ENCODE data around the gene KRTAP2-2. TPM values are rescaled to one million over a fixed set of nuclear protein-coding genes. Genes with fewer than 3 reads are reported as not detected.
"Not testable (repeated sequence)": the region's sequence is repeated elsewhere in the genome, so short reads cannot be mapped to it uniquely, and the experiment has no call there.

KRTAP2-2 gene
- total RNA-seq, 1 donor from 2014 or later, result not detected

DNA sequence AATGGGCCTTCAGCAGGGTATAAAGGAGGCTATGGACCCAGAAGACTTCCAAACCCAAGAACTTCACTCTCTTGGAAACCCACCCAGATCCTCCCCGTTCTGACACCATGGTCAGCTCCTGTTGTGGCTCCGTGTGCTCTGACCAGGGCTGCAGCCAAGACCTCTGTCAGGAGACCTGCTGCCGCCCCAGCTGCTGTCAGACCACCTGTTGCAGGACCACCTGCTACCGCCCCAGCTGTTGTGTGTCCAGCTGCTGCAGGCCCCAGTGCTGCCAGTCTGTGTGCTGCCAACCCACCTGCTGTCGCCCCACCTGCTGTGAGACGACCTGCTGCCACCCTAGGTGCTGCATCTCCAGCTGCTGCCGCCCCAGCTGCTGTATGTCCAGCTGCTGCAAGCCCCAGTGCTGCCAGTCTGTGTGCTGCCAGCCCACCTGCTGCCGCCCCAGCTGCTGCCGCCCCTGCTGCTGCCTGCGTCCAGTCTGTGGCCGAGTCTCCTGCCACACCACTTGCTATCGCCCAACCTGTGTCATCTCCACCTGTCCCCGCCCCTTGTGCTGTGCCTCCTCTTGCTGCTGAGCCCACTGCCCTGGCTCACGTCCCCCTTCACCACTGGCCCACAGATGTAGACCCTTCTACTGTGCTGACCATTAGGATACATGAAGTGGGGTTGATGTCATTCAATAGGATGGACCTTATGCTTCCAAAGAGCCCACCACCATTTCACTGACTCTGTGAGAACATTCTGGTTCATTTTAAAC is 29.2 kb upstream of the KRTAP2-2 start, which contains the start of gene KRTAP4-7:
KRTAP4-7 (plus strand) TSS at position 51 of the 757 bp plus-strand sequence; CDS start at position 108, 57 bp downstream.
- not testable (repeated sequence) for H3K9ac ChIP-seq (ENCODE audit: low read depth in 1 of 3, low read length in 3 of 3); H3K27me3 ChIP-seq (ENCODE audit: control insufficient read depth in 3 of 3, insufficient read depth in 3 of 3, low read length in 3 of 3); H3K4me3 ChIP-seq (ENCODE audit: low read length in 3 of 3); H3K36me3 ChIP-seq (ENCODE audit: control insufficient read depth in 3 of 3, insufficient read depth in 3 of 3, low read length in 3 of 3); H3K27ac ChIP-seq (ENCODE audit: low read depth, low read length); H3K9me3 ChIP-seq (ENCODE audit: control insufficient read depth in 3 of 3, low read length in 3 of 3); H3K4me1 ChIP-seq (ENCODE audit: control insufficient read depth in 3 of 3, insufficient read depth in 3 of 3, low read length in 3 of 3)

DNA sequence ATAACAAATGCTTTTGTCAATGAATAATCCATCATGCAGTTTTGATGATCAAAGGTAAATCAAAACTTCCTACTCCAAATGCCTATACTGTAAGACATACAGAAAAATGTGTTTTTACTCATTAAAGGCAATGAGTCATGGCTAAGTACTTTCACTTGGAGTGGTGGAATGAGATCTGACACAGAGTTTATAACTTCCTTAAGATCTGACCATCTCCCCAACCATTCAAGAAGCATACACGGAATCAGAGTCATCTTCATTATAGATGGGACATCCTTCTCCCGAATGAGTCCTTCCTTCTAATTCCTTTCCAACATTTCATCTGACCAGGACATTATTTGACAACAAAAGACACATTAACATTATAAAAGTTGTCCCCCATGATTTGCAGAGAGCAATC is 28.4 kb upstream of the KRTAP2-2 start:
- H3K27me3 ChIP-seq (ENCODE audit: control insufficient read depth in 3 of 3, insufficient read depth in 3 of 3, low read length in 3 of 3); H3K27ac ChIP-seq (ENCODE audit: low read depth, low read length); H3K9ac ChIP-seq (ENCODE audit: low read depth in 1 of 3, low read length in 3 of 3); H3K9me3 ChIP-seq (ENCODE audit: control insufficient read depth in 3 of 3, low read length in 3 of 3); H3K4me1 ChIP-seq (ENCODE audit: control insufficient read depth in 3 of 3, insufficient read depth in 3 of 3, low read length in 3 of 3); H3K4me3 ChIP-seq (ENCODE audit: low read length in 3 of 3); H3K36me3 ChIP-seq (ENCODE audit: control insufficient read depth in 3 of 3, insufficient read depth in 3 of 3, low read length in 3 of 3): not testable (repeated sequence)

DNA sequence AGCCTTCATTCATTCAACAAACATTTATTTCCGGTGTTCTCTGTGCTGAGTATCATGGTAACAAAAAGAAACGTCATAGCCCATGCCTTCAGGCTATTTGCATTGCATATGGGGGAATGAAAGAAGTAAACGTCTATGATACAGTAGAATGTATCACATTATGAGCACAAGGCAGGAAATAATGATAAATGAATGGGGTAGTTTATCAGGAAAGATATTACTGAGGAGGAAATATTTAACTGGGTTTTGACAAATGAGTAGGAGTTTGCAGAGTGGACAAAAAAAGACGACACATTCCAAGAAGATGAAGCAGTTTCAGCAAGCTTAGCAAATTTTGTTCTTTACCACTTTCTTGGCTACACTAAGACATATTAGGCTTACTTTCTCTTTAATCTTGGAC is 27.6 kb upstream of the KRTAP2-2 start:
- Histone ChIP-seq H3K27me3 (ENCODE audit: control insufficient read depth in 3 of 3, insufficient read depth in 3 of 3, low read length in 3 of 3) (no peaks in the 10 kb centered on the region), H3K9ac (ENCODE audit: low read depth in 1 of 3, low read length in 3 of 3) (no peak overlapping the region), H3K4me1 (ENCODE audit: control insufficient read depth in 3 of 3, insufficient read depth in 3 of 3, low read length in 3 of 3) (no peaks in the 10 kb centered on the region), H3K27ac (ENCODE audit: low read depth, low read length) (no peak overlapping the region), H3K36me3 (ENCODE audit: control insufficient read depth in 3 of 3, insufficient read depth in 3 of 3, low read length in 3 of 3) (no peaks in the 10 kb centered on the region), H3K9me3 (ENCODE audit: control insufficient read depth in 3 of 3, low read length in 3 of 3) (no peaks in the 10 kb centered on the region), H3K4me3 (ENCODE audit: low read length in 3 of 3) (no peak overlapping the region)

DNA sequence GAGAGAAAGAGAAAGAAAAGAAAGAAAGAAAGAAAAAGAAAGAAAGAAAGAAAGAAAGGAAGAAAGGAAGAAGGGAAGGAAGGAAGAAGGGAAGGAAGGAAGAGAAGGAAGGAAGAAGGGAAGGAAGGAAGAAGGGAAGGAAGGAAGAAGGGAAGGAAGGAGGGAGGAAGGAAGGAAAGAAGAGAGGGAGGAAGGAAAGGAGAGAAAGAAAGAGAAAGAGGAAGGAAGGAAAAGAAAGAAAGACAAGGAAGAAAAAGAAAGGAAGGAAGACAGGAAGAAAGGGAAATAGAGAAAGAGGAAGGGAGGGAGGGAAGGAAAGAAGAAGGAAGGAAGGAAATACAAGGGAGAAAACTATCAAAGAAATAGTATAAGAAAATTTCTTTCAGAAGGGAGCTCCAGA is 21.8 kb upstream of the KRTAP2-2 start:
- Histone ChIP-seq H3K4me1 (ENCODE audit: control insufficient read depth in 3 of 3, insufficient read depth in 3 of 3, low read length in 3 of 3) (no peaks in the 10 kb centered on the region), H3K27ac (ENCODE audit: low read depth, low read length) (no peak overlapping the region), H3K36me3 (ENCODE audit: control insufficient read depth in 3 of 3, insufficient read depth in 3 of 3, low read length in 3 of 3) (no peaks in the 10 kb centered on the region), H3K4me3 (ENCODE audit: low read length in 3 of 3) (no peak overlapping the region), H3K9me3 (ENCODE audit: control insufficient read depth in 3 of 3, low read length in 3 of 3) (no peaks in the 10 kb centered on the region), H3K27me3 (ENCODE audit: control insufficient read depth in 3 of 3, insufficient read depth in 3 of 3, low read length in 3 of 3) (peaks cover 0 to 6% (median 6%) of the 10 kb centered on the region in 3 donors), H3K9ac (ENCODE audit: low read depth in 1 of 3, low read length in 3 of 3) (no peak overlapping the region)

- Histone ChIP-seq H3K4me1 (ENCODE audit: control insufficient read depth in 3 of 3, insufficient read depth in 3 of 3, low read length in 3 of 3) (no peaks in the 10 kb centered on the region), H3K9ac (ENCODE audit: low read depth in 1 of 3, low read length in 3 of 3) (no peak overlapping the region), H3K9me3 (ENCODE audit: control insufficient read depth in 3 of 3, low read length in 3 of 3) (no peaks in the 10 kb centered on the region), H3K27ac (ENCODE audit: low read depth, low read length) (no peak overlapping the region), H3K36me3 (ENCODE audit: control insufficient read depth in 3 of 3, insufficient read depth in 3 of 3, low read length in 3 of 3) (no peaks in the 10 kb centered on the region), H3K4me3 (ENCODE audit: low read length in 3 of 3) (no peak overlapping the region), H3K27me3 (ENCODE audit: control insufficient read depth in 3 of 3, insufficient read depth in 3 of 3, low read length in 3 of 3) (peaks cover 0 to 6% (median 6%) of the 10 kb centered on the region in 3 donors)
These were observed 18.6 kb upstream of the KRTAP2-2 start for GRCh38 chr17:41073676-41074075.

DNA sequence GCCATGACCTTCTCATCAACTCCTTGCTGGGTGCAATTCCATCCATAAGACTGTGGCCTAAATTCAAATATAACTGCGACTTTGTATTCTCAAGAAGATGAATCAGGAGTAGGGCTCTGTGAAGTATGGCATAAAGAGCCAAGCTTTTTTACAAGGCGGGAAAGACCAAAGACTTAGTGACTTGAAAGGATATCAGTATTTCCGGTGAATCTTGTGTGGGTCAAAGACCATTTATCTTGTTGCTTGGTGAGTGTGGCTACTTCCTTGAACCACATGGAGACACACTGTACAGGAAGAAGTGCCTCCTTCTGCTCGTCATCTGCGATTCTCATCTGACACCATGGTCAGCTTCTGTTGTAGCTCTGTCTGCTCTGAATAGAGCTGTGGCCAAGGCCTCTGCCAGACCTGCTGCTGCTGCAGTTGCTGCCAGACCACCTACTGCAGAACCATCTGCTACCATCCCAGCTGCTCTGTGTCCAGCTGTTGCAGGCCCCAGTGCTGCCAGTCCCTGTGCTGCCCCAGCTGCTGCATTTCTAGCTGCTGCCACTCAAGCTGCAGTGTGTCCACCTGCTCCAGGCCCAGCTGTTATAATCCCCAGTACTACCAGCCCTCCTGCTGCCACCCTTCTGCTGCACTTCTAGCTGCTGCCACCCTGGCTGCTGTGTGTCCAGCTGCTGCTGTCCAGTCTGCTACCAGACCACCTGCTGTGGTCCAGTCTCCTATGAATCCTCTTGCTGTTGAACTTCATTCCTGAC is 16.8 kb upstream of the KRTAP2-2 start:
- H3K27ac ChIP-seq (ENCODE audit: low read depth, low read length), result no peak overlapping the region
- H3K4me1 ChIP-seq (ENCODE audit: control insufficient read depth in 3 of 3, insufficient read depth in 3 of 3, low read length in 3 of 3), result no peaks in the 10 kb centered on the region
- peaks cover 0 to 6% (median 6%) of the 10 kb centered on the region in 3 donors for H3K27me3 ChIP-seq (ENCODE audit: control insufficient read depth in 3 of 3, insufficient read depth in 3 of 3, low read length in 3 of 3)
- H3K9me3 ChIP-seq (ENCODE audit: control insufficient read depth in 3 of 3, low read length in 3 of 3), result no peaks in the 10 kb centered on the region
- H3K9ac ChIP-seq (ENCODE audit: low read depth in 1 of 3, low read length in 3 of 3), result no peak overlapping the region
- no peak overlapping the region for H3K4me3 ChIP-seq (ENCODE audit: low read length in 3 of 3)
- H3K36me3 ChIP-seq (ENCODE audit: control insufficient read depth in 3 of 3, insufficient read depth in 3 of 3, low read length in 3 of 3), result no peaks in the 10 kb centered on the region

DNA sequence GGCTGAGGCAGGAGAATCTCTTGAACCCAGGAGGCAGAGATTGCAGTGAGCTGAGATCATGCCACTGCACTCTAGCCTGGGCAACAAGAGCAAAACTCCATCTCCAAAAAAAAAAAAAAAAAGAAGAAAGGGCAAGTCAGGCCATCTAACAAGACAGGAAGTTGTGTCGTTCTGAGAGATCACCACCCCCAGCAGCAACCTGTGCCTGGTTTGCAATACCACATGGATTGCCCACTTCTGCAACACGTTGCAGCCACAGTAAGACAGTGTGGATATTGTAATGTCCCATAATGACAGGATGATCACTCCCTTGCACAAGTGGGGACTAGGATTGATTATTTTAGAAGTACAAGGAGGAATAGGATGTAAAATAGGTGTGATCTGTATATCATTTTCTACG is 14.0 kb upstream of the KRTAP2-2 start:
- no peak overlapping the region for H3K4me3 ChIP-seq (ENCODE audit: low read length in 3 of 3)
- peaks cover 3 to 6% (median 3%) of the 10 kb centered on the region in 3 donors for H3K27me3 ChIP-seq (ENCODE audit: control insufficient read depth in 3 of 3, insufficient read depth in 3 of 3, low read length in 3 of 3)
- no peaks in the 10 kb centered on the region for H3K4me1 ChIP-seq (ENCODE audit: control insufficient read depth in 3 of 3, insufficient read depth in 3 of 3, low read length in 3 of 3)
- no peaks in the 10 kb centered on the region for H3K36me3 ChIP-seq (ENCODE audit: control insufficient read depth in 3 of 3, insufficient read depth in 3 of 3, low read length in 3 of 3)
- H3K9me3 ChIP-seq (ENCODE audit: control insufficient read depth in 3 of 3, low read length in 3 of 3), result no peaks in the 10 kb centered on the region
- H3K9ac ChIP-seq (ENCODE audit: low read depth in 1 of 3, low read length in 3 of 3), result no peak overlapping the region
- H3K27ac ChIP-seq (ENCODE audit: low read depth, low read length), result no peak overlapping the region

DNA sequence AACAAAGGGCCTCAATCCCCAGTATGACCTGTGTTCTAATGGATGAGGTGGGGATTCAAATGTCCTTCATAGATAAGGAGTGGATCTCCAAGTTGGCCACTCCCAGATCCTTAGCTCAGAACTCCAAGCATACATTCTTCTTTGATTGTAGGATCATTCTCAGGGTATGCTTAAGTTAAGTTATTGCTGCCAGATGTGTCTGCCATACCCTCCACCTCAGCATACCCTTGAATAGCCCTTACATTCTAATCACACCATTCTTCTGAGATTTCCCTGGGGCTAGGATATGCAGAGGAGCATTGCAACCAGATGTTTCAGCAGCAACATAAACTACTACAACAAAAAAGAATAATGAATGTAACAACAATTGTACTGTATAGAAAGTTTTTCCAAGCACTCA is 12.3 kb upstream of the KRTAP2-2 start:
- H3K27ac ChIP-seq (ENCODE audit: low read depth, low read length), result no peak overlapping the region
- peaks cover 6 to 9% (median 7%) of the 10 kb centered on the region in 3 donors for H3K27me3 ChIP-seq (ENCODE audit: control insufficient read depth in 3 of 3, insufficient read depth in 3 of 3, low read length in 3 of 3)
- H3K4me3 ChIP-seq (ENCODE audit: low read length in 3 of 3), result no peak overlapping the region
- H3K9me3 ChIP-seq (ENCODE audit: control insufficient read depth in 3 of 3, low read length in 3 of 3), result no peaks in the 10 kb centered on the region
- H3K9ac ChIP-seq (ENCODE audit: low read depth in 1 of 3, low read length in 3 of 3), result no peak overlapping the region
- no peaks in the 10 kb centered on the region for H3K4me1 ChIP-seq (ENCODE audit: control insufficient read depth in 3 of 3, insufficient read depth in 3 of 3, low read length in 3 of 3)
- H3K36me3 ChIP-seq (ENCODE audit: control insufficient read depth in 3 of 3, insufficient read depth in 3 of 3, low read length in 3 of 3), result no peaks in the 10 kb centered on the region

DNA sequence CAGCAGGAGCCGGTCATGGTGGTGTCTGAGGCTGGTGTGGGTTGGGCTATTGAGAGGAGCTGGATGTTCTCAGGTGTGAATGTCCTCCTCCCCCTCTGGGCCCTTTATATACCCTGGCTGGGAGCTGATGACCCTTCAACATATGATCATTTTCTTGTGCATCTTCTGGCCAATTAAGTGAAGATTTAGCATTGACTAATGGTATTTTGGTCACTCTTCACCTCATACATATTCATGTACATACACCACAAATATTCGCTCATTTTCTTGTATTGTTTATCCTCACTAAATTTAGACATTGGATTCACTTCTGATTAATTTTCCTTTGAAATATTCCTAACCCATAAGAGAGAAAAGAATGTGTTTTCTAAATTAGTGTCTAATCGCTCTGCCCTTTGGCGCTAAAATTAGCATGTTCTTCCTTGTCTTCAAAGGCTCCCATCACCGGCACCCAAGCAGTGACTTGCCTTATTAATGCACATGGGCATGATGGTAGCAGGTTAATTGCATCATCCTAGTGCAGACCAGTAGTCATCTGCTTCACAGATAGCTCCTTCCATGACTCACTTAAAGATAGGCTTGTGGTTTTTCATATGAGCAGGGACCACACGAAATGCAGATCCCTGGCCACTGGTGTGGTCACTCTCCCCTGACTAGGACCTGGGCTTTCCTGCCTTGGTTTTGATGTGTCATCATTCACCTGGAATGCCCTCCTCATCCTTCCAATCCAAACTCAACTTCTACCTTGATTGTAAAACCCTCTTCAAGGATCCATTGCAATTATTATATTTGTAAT is 11.0 kb upstream of the KRTAP2-2 start, which contains the start of gene KRTAP2-4:
KRTAP2-4 (minus strand) TSS at position 51 of the 796 bp plus-strand sequence; CDS start at position 17, 34 bp downstream.
- Histone ChIP-seq H3K9ac (ENCODE audit: low read depth in 1 of 3, low read length in 3 of 3) (no peak within 1 kb of the TSS), H3K27me3 (ENCODE audit: control insufficient read depth in 3 of 3, insufficient read depth in 3 of 3, low read length in 3 of 3) (peaks cover 3 to 9% (median 7%) of the 10 kb centered on the region in 3 donors), H3K9me3 (ENCODE audit: control insufficient read depth in 3 of 3, low read length in 3 of 3) (no peaks in the 10 kb centered on the region), H3K4me1 (ENCODE audit: control insufficient read depth in 3 of 3, insufficient read depth in 3 of 3, low read length in 3 of 3) (no peaks in the 10 kb centered on the region), H3K27ac (ENCODE audit: low read depth, low read length) (no peak within 1 kb of the TSS), H3K4me3 (ENCODE audit: low read length in 3 of 3) (no peak within 1 kb of the TSS), H3K36me3 (ENCODE audit: control insufficient read depth in 3 of 3, insufficient read depth in 3 of 3, low read length in 3 of 3) (no peaks in the 10 kb centered on the region)

Measured in skeletal muscle tissue (tissue), 4 donors.